ENCODE measurements around the gene ATG16L1. TPM values are rescaled to one million over a fixed set of nuclear protein-coding genes. Genes with fewer than 3 reads are reported as not detected.

Gene ATG16L1
- polyA plus RNA-seq, 1 donor from 2014 or later = 67.6 TPM

DNA sequence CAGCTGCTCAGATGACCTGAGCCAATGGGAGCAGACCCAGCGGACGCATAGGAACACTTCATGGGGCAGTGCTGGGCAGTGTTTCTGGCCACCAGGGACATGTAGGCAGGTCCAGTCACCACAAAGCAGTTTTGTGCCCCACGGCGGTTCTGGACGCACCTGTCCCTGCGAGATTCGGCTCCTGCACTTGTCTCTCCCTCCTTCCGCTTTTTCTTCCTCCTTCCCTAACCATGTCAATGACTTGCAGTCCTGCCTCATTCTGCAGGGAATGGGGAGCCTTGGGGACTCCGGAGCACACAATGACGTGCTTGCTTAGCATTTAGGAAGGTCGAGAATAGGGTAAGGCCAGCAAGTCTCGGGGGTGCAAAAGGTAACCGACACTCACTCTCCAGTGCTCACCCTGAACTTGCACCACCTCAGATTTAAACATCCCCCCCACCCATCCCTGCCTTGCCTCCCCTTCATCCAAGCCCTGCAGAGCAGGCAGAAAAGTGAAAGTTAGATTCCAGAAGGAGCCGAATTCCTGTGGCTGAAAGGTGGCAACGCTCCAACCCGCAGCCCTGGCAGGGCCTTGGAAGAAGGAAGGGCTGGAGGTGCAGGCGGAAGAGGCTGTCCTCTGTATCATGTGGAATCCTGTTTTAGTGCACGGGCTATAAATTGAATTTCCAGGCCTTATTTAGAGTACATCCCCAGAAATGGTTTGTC, 40.5 kb upstream of the ATG16L1 start:
- no peaks in the 10 kb centered on the region for H3K27me3 ChIP-seq (ENCODE audit: insufficient read depth, low read depth, low read length)
- H3K9me3 ChIP-seq (ENCODE audit: low read length) = no peaks in the 10 kb centered on the region
- H3K9me2 ChIP-seq (ENCODE audit: insufficient read depth, low read length) = no peaks in the 10 kb centered on the region
- no peak overlapping the region for H3K4me2 ChIP-seq (ENCODE audit: low read length)
- H3K36me3 ChIP-seq (ENCODE audit: insufficient read depth, low read length) = no peaks in the 10 kb centered on the region
- H3F3A ChIP-seq (ENCODE audit: insufficient read depth, low read length, poor library complexity, severe bottlenecking) = no peaks in the 10 kb centered on the region
- H2AFZ ChIP-seq (ENCODE audit: low read depth, low read length) = no peak overlapping the region
- H3K27ac ChIP-seq (ENCODE audit: low read length) = no peak overlapping the region
- H3K79me2 ChIP-seq (replicated peaks; ENCODE audit: insufficient read depth, low read length) = no peaks in the 10 kb centered on the region
- TF ChIP-seq POLR2AphosphoS5 (IDR thresholded peaks at IDR 0.05) = no peak
- TF ChIP-seq SMC3 (conservative IDR thresholded peaks at IDR 0.05; ENCODE audit: poor library complexity) = no peak
- no peak for TF ChIP-seq EP300 (conservative IDR thresholded peaks at IDR 0.05; ENCODE audit: poor library complexity, severe bottlenecking)
- TF ChIP-seq, protein P1, sequence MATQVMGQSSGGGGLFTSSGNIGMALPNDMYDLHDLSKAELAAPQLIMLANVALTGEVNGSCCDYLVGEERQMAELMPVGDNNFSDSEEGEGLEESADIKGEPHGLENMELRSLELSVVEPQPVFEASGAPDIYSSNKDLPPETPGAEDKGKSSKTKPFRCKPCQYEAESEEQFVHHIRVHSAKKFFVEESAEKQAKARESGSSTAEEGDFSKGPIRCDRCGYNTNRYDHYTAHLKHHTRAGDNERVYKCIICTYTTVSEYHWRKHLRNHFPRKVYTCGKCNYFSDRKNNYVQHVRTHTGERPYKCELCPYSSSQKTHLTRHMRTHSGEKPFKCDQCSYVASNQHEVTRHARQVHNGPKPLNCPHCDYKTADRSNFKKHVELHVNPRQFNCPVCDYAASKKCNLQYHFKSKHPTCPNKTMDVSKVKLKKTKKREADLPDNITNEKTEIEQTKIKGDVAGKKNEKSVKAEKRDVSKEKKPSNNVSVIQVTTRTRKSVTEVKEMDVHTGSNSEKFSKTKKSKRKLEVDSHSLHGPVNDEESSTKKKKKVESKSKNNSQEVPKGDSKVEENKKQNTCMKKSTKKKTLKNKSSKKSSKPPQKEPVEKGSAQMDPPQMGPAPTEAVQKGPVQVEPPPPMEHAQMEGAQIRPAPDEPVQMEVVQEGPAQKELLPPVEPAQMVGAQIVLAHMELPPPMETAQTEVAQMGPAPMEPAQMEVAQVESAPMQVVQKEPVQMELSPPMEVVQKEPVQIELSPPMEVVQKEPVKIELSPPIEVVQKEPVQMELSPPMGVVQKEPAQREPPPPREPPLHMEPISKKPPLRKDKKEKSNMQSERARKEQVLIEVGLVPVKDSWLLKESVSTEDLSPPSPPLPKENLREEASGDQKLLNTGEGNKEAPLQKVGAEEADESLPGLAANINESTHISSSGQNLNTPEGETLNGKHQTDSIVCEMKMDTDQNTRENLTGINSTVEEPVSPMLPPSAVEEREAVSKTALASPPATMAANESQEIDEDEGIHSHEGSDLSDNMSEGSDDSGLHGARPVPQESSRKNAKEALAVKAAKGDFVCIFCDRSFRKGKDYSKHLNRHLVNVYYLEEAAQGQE (IDR thresholded peaks at IDR 0.05; ENCODE audit: borderline replicate concordance) = no peak
- TF ChIP-seq RAD21 (conservative IDR thresholded peaks at IDR 0.05) = no peak
- no peak for TF ChIP-seq MXI1 (conservative IDR thresholded peaks at IDR 0.05; ENCODE audit: poor library complexity, severe bottlenecking)
- TF ChIP-seq, protein P2, sequence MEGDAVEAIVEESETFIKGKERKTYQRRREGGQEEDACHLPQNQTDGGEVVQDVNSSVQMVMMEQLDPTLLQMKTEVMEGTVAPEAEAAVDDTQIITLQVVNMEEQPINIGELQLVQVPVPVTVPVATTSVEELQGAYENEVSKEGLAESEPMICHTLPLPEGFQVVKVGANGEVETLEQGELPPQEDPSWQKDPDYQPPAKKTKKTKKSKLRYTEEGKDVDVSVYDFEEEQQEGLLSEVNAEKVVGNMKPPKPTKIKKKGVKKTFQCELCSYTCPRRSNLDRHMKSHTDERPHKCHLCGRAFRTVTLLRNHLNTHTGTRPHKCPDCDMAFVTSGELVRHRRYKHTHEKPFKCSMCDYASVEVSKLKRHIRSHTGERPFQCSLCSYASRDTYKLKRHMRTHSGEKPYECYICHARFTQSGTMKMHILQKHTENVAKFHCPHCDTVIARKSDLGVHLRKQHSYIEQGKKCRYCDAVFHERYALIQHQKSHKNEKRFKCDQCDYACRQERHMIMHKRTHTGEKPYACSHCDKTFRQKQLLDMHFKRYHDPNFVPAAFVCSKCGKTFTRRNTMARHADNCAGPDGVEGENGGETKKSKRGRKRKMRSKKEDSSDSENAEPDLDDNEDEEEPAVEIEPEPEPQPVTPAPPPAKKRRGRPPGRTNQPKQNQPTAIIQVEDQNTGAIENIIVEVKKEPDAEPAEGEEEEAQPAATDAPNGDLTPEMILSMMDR (IDR thresholded peaks at IDR 0.05; ENCODE audit: poor library complexity, severe bottlenecking) = no peak
- no peak for TF ChIP-seq TAF1 (IDR thresholded peaks at IDR 0.05; ENCODE audit: low read depth)
- TF ChIP-seq EZH2 (IDR thresholded peaks at IDR 0.05; ENCODE audit: borderline replicate concordance, insufficient read depth, low read length, poor library complexity, severe bottlenecking) = no peak
- no peak overlapping the region for H3K4me3 ChIP-seq (ENCODE audit: low read length)
- H4K20me1 ChIP-seq (ENCODE audit: insufficient read depth) = no peaks in the 10 kb centered on the region
- no peak overlapping the region for H3K9ac ChIP-seq (ENCODE audit: low read length)

DNA sequence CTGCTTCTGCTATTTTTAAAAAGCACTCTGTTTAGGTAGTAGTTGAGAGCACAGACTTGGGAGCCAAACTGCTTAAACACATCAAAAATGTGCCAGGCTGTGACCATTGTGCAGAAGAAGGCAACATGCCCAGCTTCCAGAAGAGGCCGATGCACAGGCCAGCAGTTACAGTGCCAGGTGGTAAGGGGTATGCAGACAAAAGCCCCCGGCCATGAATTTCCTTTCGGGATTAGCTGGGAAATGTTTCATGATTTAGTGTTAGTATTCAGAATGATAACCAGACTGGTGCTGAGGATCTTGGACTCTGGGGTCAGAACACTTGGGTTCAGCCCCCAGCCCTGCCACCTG, 40.0 kb upstream of the ATG16L1 start:
- Histone ChIP-seq H3K4me3 (ENCODE audit: low read length) (no peak overlapping the region), H2AFZ (ENCODE audit: low read depth, low read length) (no peak overlapping the region), H4K20me1 (ENCODE audit: insufficient read depth) (no peaks in the 10 kb centered on the region), H3F3A (ENCODE audit: insufficient read depth, low read length, poor library complexity, severe bottlenecking) (no peaks in the 10 kb centered on the region), H3K27me3 (ENCODE audit: insufficient read depth, low read depth, low read length) (no peaks in the 10 kb centered on the region), H3K9me2 (ENCODE audit: insufficient read depth, low read length) (no peaks in the 10 kb centered on the region), H3K79me2 (replicated peaks; ENCODE audit: insufficient read depth, low read length) (no peaks in the 10 kb centered on the region), H3K9me3 (ENCODE audit: low read length) (no peaks in the 10 kb centered on the region), H3K36me3 (ENCODE audit: insufficient read depth, low read length) (no peaks in the 10 kb centered on the region), H3K4me2 (ENCODE audit: low read length) (no peak overlapping the region), H3K27ac (ENCODE audit: low read length) (no peak overlapping the region), H3K9ac (ENCODE audit: low read length) (no peak overlapping the region)
- TF ChIP-seq, protein P2 (IDR thresholded peaks at IDR 0.05; ENCODE audit: poor library complexity, severe bottlenecking) = no peak
- TF ChIP-seq RAD21 (conservative IDR thresholded peaks at IDR 0.05) = no peak
